ENCODE results near the gene CRB3.
"Not testable (repeated sequence)": the region's sequence is repeated elsewhere in the genome, so short reads cannot be mapped to it uniquely, and the experiment has no call there.

DNA sequence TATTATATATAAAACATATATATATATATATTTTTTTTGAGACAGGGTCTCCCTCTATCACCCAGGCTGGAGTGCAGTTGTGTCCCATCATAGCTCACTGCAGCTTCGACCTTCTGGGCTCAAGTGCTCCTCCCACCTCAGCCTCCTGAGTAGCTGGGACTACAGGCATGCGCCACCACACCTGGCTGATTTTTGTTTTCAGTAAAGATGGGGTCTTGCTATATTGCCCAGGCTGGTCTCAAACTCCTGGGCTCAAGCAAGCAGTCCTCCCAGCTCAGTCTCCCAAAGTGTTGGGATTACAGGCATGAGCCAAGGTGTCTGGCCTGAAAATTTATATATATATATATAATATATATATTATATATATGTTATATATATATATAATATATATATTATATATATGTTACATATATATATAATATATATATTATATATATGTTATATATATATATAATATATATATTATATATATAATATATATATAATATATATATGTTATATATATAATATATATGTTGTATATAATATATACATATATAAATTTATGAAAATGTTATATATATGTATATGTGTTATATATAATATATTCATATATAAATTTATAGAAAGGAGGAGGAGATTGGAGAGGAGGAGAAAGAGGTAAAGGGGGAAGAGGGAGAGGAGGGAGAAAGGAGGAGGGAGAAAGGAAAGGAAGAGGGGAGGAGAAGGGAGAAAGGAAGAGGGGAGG lies 35.2 kb upstream of the CRB3 start:
- TF ChIP-seq, protein P1, sequence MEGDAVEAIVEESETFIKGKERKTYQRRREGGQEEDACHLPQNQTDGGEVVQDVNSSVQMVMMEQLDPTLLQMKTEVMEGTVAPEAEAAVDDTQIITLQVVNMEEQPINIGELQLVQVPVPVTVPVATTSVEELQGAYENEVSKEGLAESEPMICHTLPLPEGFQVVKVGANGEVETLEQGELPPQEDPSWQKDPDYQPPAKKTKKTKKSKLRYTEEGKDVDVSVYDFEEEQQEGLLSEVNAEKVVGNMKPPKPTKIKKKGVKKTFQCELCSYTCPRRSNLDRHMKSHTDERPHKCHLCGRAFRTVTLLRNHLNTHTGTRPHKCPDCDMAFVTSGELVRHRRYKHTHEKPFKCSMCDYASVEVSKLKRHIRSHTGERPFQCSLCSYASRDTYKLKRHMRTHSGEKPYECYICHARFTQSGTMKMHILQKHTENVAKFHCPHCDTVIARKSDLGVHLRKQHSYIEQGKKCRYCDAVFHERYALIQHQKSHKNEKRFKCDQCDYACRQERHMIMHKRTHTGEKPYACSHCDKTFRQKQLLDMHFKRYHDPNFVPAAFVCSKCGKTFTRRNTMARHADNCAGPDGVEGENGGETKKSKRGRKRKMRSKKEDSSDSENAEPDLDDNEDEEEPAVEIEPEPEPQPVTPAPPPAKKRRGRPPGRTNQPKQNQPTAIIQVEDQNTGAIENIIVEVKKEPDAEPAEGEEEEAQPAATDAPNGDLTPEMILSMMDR (conservative IDR thresholded peaks at IDR 0.05; ENCODE audit: low read depth, low read length): not testable (repeated sequence)
- TF ChIP-seq EZH2 (IDR thresholded peaks at IDR 0.05; ENCODE audit: borderline replicate concordance, low read depth, low read length, poor library complexity, severe bottlenecking): not testable (repeated sequence)

All from A673 (cell line).